H1 (cell line): ENCODE results near the gene ELOF1. TPM values are rescaled to one million over a fixed set of nuclear protein-coding genes. Genes with fewer than 3 reads are reported as not detected.

ENCODE experiments used
- CHD2 ChIP-seq: IDR thresholded peaks from 2 replicates; pipeline ENCODE4 v1.6.1; 2012; ENCODE audit warnings: low read length, improper control_type of control experiment
- CTBP2 ChIP-seq: IDR thresholded peaks from 2 replicates; pipeline ENCODE4 v1.7.0; 2011; ENCODE audit warnings: borderline replicate concordance, mild to moderate bottlenecking, moderate library complexity, mixed read lengths, low read length; ENCODE audit not compliant: insufficient read depth, insufficient read length
- POLR2A ChIP-seq, 2 experiments: IDR thresholded peaks; 1 replicate in 1 of 2; 2 replicates in 1 of 2; pipeline ENCODE4 v1.6.1; 2011; ENCODE audit warnings: low read depth in 2 of 2, low read length in 2 of 2, mild to moderate bottlenecking in 2 of 2; ENCODE audit errors: control extremely low read depth in 1 of 2
- TAF7 ChIP-seq: optimal IDR thresholded peaks from 2 replicates; pipeline ENCODE3; 2011; ENCODE audit warnings: low read depth, mild to moderate bottlenecking, inconsistent platforms, low read length, moderate library complexity, borderline replicate concordance
- YY1 ChIP-seq: IDR thresholded peaks from 2 replicates; pipeline ENCODE4 v1.6.1; 2011; ENCODE audit warnings: low read depth, mild to moderate bottlenecking, low read length
- polyA plus RNA-seq, 7 experiments: library from polyadenylated mRNA; depleted of rRNA in 3 of 7; stranded (reverse) in 5 of 7; unstranded in 2 of 7; fragments of >200 nt in 5 of 7; fragments of 200-250 nt in 2 of 7; gene quantifications; 1 replicate in 5 of 7; 2 replicates in 1 of 7; 4 replicates in 1 of 7; pipeline versions ENCODE4 v1.2.1 to v1.2.3, GENCODE V29; 2011 to 2013; ENCODE audit warnings: missing spikeins in 2 of 7, mixed read lengths in 2 of 7
- total RNA-seq: library from RNA; stranded (reverse); fragmentation: NEBNext Ultra II Directional; extraction: Animal tissue kit (Norgen Biotek cat#: 25700); gene quantifications from 2 replicates; pipeline ENCODE4 v1.2.1, GENCODE V29; 2021
- TF ChIP-seq, protein P1 (sequence below): fragments of 300-600 bp; sonication (generic); IDR thresholded peaks from 2 replicates; pipeline ENCODE4 v1.7.1; 2012; ENCODE audit warnings: low read length, moderate library complexity, mild to moderate bottlenecking, inconsistent platforms; ENCODE audit not compliant: insufficient replicate concordance
- TF ChIP-seq, protein P2 (sequence below): IDR thresholded peaks from 2 replicates; pipeline ENCODE4 v1.6.1; 2011; ENCODE audit warnings: low read length, improper control_type of control experiment
- TF ChIP-seq, protein P3 (sequence below): IDR thresholded peaks from 2 replicates; pipeline ENCODE4 v1.6.1; 2011; ENCODE audit warnings: low read depth, mild to moderate bottlenecking, low read length; ENCODE audit not compliant: insufficient read depth

ELOF1 gene
- total and polyA plus RNA-seq, 2 of the 8 experiments (the other 6 are each of a cell fraction or from before 2014, with no cell fraction given), result 84.2 to 101 TPM

DNA sequence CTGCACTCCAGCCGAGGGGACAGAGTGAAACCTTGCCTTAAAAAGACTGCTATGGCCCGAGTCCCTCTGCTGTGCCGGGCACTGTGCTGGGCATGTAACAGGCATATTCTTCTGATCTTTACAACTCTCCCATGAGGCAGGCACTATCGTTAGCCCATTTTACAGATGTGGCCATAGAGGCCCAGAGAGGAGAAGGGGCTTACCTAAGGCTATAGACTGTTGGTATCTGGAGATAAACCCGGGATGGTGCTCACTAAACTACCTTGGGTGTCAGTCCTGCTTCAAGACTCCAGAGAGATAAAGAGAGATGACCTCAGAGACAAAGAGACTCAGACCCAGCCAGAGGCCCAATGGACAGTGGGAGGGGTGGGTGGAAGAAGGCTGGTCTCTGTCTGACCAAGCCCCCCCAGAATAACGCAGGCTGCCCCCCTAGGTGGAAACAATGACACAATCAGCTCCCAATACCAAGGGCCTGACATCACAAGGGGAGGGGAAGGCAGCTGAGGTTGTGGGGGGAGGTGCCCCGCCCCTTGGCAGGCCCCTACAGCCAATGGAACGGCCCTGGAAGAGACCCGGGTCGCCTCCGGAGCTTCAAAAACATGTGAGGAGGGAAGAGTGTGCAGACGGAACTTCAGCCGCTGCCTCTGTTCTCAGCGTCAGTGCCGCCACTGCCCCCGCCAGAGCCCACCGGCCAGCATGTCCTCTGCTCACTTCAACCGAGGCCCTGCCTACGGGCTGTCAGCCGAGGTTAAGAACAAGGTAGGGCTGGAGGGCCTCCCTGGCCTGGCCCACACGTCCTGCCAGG lies 20.6 kb downstream of the ELOF1 start, which contains the start of gene CNN1 (continued):
- 0 out of 2 replicates have a peak, but pooled peaks have one; percentile 34 for TF ChIP-seq CHD2
- TF ChIP-seq, protein P1, sequence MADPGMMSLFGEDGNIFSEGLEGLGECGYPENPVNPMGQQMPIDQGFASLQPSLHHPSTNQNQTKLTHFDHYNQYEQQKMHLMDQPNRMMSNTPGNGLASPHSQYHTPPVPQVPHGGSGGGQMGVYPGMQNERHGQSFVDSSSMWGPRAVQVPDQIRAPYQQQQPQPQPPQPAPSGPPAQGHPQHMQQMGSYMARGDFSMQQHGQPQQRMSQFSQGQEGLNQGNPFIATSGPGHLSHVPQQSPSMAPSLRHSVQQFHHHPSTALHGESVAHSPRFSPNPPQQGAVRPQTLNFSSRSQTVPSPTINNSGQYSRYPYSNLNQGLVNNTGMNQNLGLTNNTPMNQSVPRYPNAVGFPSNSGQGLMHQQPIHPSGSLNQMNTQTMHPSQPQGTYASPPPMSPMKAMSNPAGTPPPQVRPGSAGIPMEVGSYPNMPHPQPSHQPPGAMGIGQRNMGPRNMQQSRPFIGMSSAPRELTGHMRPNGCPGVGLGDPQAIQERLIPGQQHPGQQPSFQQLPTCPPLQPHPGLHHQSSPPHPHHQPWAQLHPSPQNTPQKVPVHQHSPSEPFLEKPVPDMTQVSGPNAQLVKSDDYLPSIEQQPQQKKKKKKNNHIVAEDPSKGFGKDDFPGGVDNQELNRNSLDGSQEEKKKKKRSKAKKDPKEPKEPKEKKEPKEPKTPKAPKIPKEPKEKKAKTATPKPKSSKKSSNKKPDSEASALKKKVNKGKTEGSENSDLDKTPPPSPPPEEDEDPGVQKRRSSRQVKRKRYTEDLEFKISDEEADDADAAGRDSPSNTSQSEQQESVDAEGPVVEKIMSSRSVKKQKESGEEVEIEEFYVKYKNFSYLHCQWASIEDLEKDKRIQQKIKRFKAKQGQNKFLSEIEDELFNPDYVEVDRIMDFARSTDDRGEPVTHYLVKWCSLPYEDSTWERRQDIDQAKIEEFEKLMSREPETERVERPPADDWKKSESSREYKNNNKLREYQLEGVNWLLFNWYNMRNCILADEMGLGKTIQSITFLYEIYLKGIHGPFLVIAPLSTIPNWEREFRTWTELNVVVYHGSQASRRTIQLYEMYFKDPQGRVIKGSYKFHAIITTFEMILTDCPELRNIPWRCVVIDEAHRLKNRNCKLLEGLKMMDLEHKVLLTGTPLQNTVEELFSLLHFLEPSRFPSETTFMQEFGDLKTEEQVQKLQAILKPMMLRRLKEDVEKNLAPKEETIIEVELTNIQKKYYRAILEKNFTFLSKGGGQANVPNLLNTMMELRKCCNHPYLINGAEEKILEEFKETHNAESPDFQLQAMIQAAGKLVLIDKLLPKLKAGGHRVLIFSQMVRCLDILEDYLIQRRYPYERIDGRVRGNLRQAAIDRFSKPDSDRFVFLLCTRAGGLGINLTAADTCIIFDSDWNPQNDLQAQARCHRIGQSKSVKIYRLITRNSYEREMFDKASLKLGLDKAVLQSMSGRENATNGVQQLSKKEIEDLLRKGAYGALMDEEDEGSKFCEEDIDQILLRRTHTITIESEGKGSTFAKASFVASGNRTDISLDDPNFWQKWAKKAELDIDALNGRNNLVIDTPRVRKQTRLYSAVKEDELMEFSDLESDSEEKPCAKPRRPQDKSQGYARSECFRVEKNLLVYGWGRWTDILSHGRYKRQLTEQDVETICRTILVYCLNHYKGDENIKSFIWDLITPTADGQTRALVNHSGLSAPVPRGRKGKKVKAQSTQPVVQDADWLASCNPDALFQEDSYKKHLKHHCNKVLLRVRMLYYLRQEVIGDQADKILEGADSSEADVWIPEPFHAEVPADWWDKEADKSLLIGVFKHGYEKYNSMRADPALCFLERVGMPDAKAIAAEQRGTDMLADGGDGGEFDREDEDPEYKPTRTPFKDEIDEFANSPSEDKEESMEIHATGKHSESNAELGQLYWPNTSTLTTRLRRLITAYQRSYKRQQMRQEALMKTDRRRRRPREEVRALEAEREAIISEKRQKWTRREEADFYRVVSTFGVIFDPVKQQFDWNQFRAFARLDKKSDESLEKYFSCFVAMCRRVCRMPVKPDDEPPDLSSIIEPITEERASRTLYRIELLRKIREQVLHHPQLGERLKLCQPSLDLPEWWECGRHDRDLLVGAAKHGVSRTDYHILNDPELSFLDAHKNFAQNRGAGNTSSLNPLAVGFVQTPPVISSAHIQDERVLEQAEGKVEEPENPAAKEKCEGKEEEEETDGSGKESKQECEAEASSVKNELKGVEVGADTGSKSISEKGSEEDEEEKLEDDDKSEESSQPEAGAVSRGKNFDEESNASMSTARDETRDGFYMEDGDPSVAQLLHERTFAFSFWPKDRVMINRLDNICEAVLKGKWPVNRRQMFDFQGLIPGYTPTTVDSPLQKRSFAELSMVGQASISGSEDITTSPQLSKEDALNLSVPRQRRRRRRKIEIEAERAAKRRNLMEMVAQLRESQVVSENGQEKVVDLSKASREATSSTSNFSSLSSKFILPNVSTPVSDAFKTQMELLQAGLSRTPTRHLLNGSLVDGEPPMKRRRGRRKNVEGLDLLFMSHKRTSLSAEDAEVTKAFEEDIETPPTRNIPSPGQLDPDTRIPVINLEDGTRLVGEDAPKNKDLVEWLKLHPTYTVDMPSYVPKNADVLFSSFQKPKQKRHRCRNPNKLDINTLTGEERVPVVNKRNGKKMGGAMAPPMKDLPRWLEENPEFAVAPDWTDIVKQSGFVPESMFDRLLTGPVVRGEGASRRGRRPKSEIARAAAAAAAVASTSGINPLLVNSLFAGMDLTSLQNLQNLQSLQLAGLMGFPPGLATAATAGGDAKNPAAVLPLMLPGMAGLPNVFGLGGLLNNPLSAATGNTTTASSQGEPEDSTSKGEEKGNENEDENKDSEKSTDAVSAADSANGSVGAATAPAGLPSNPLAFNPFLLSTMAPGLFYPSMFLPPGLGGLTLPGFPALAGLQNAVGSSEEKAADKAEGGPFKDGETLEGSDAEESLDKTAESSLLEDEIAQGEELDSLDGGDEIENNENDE, result no peak
- TF ChIP-seq CTBP2, result no peak
- TF ChIP-seq, protein P2, sequence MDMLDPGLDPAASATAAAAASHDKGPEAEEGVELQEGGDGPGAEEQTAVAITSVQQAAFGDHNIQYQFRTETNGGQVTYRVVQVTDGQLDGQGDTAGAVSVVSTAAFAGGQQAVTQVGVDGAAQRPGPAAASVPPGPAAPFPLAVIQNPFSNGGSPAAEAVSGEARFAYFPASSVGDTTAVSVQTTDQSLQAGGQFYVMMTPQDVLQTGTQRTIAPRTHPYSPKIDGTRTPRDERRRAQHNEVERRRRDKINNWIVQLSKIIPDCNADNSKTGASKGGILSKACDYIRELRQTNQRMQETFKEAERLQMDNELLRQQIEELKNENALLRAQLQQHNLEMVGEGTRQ, result no peak
- no peak for TF ChIP-seq YY1
- TF ChIP-seq TAF7, result no peak
- TF ChIP-seq, protein P3, sequence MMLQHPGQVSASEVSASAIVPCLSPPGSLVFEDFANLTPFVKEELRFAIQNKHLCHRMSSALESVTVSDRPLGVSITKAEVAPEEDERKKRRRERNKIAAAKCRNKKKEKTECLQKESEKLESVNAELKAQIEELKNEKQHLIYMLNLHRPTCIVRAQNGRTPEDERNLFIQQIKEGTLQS, result no peak
- TF ChIP-seq POLR2A (IDR thresholded peaks at IDR 0.05; ENCODE audit: control extremely low read depth in 1 of 2, low read depth in 2 of 2, low read length in 2 of 2), result peak in 1 of 2 experiments; percentile 58; a peak in 2 of 3 replicates
